ENCODE results near the gene UNK.

GRCh38 chr17:75783803-75784472 lies 668 bp upstream of the UNK start:
- TF ChIP-seq CTCF (IDR thresholded peaks at IDR 0.05) (no peak), POLR2AphosphoS5 (IDR thresholded peaks at IDR 0.05) (no peak)

Data from sigmoid colon (tissue), 4 donors.